ENCODE measurements around the gene RMDN3.
A peak's percentile ranks its signal among the peaks of the same experiment; 100 is the strongest.

Gene RMDN3

GRCh38 chr15:40706121-40706520 lies 48.9 kb downstream of the RMDN3 start:
- no peaks in the 10 kb centered on the region for H3K27me3 Mint-ChIP-seq

GRCh38 chr15:40702077-40702476 lies 53.0 kb downstream of the RMDN3 start:
- peaks cover 9% of the 10 kb centered on the region for H3K4me1 Mint-ChIP-seq (ENCODE audit: low read depth)
- H3K27ac Mint-ChIP-seq = no peak overlapping the region
- H3K36me3 Mint-ChIP-seq (ENCODE audit: low read depth) = peaks cover 95% of the 10 kb centered on the region
- H3K4me3 Mint-ChIP-seq = no peak overlapping the region
- DNase-seq = no peak
- H3K27me3 Mint-ChIP-seq = no peaks in the 10 kb centered on the region
- no peaks in the 10 kb centered on the region for H3K9me3 Mint-ChIP-seq

More at GRCh38 chr15:40706121-40706520, 48.9 kb downstream of the RMDN3 start:
- Mint-ChIP-seq H3K4me3 (no peak overlapping the region), H3K36me3 (ENCODE audit: low read depth) (peaks cover 94% of the 10 kb centered on the region), H3K9me3 (no peaks in the 10 kb centered on the region), H3K27ac (no peak overlapping the region), H3K4me1 (ENCODE audit: low read depth) (no peaks in the 10 kb centered on the region)
- no peak for DNase-seq

GRCh38 chr15:40697916-40698315 lies 57.1 kb downstream of the RMDN3 start:
- Mint-ChIP-seq H3K9me3 (no peaks in the 10 kb centered on the region), H3K27me3 (no peaks in the 10 kb centered on the region), H3K27ac (no peak overlapping the region), H3K36me3 (ENCODE audit: low read depth) (peaks cover 86% of the 10 kb centered on the region), H3K4me1 (ENCODE audit: low read depth) (peaks cover 27% of the 10 kb centered on the region), H3K4me3 (peak overlapping the region; percentile 13)
- no peak for DNase-seq

- H3K4me1 Mint-ChIP-seq (ENCODE audit: low read depth) = peaks cover 31% of the 10 kb centered on the region
- no peak for DNase-seq
- H3K27me3 Mint-ChIP-seq = no peaks in the 10 kb centered on the region
- H3K36me3 Mint-ChIP-seq (ENCODE audit: low read depth) = peaks cover 76% of the 10 kb centered on the region
- peak overlapping the region; percentile 37 for H3K27ac Mint-ChIP-seq
- H3K9me3 Mint-ChIP-seq = no peaks in the 10 kb centered on the region
- peak overlapping the region; percentile 98 for H3K4me3 Mint-ChIP-seq
These were observed 58.8 kb downstream of the RMDN3 start for GRCh38 chr15:40696228-40696627.

- H3K27ac Mint-ChIP-seq = peak overlapping the region; percentile 100
- no peak for DNase-seq
- H3K4me1 Mint-ChIP-seq (ENCODE audit: low read depth) = peaks cover 31% of the 10 kb centered on the region
- H3K4me3 Mint-ChIP-seq = peak overlapping the region; percentile 98
- no peaks in the 10 kb centered on the region for H3K27me3 Mint-ChIP-seq
- H3K36me3 Mint-ChIP-seq (ENCODE audit: low read depth) = peaks cover 71% of the 10 kb centered on the region
- no peaks in the 10 kb centered on the region for H3K9me3 Mint-ChIP-seq
These were observed 59.6 kb downstream of the RMDN3 start for GRCh38 chr15:40695469-40695890.

- Mint-ChIP-seq H3K27me3 (no peaks in the 10 kb centered on the region), H3K9me3 (no peaks in the 10 kb centered on the region), H3K4me3 (peak within 1 kb of the TSS; percentile 98), H3K36me3 (ENCODE audit: low read depth) (peaks cover 65% of the 10 kb centered on the region), H3K27ac (peak within 1 kb of the TSS; percentile 100), H3K4me1 (ENCODE audit: low read depth) (peaks cover 31% of the 10 kb centered on the region)
- DNase-seq = peak; percentile 95
These were observed 60.2 kb downstream of the RMDN3 start, which contains the start of gene RAD51 for GRCh38 chr15:40694688-40695468. Gene RAD51 (plus strand): TSS chr15:40695174. CDS start chr15:40698759, 3,585 bp downstream.

- Mint-ChIP-seq H3K27ac (peak overlapping the region; percentile 100), H3K4me3 (peak overlapping the region; percentile 98), H3K27me3 (no peaks in the 10 kb centered on the region), H3K4me1 (ENCODE audit: low read depth) (peaks cover 27% of the 10 kb centered on the region), H3K36me3 (ENCODE audit: low read depth) (peaks cover 57% of the 10 kb centered on the region), H3K9me3 (no peaks in the 10 kb centered on the region)
- DNase-seq = peak; percentile 37
These were observed 61.0 kb downstream of the RMDN3 start for GRCh38 chr15:40693904-40694687.

- Mint-ChIP-seq H3K27ac (peak overlapping the region; percentile 9), H3K27me3 (no peaks in the 10 kb centered on the region), H3K36me3 (ENCODE audit: low read depth) (peaks cover 36% of the 10 kb centered on the region), H3K4me1 (ENCODE audit: low read depth) (peaks cover 20% of the 10 kb centered on the region), H3K9me3 (no peaks in the 10 kb centered on the region), H3K4me3 (no peak overlapping the region)
- no peak for DNase-seq
These were observed 63.3 kb downstream of the RMDN3 start for GRCh38 chr15:40691737-40692136.

- H3K27me3 Mint-ChIP-seq = no peaks in the 10 kb centered on the region
- peaks cover 10% of the 10 kb centered on the region for H3K4me1 Mint-ChIP-seq (ENCODE audit: low read depth)
- no peak overlapping the region for H3K4me3 Mint-ChIP-seq
- no peaks in the 10 kb centered on the region for H3K9me3 Mint-ChIP-seq
- peaks cover 12% of the 10 kb centered on the region for H3K36me3 Mint-ChIP-seq (ENCODE audit: low read depth)
- no peak overlapping the region for H3K27ac Mint-ChIP-seq
- no peak for DNase-seq
These were observed 65.9 kb downstream of the RMDN3 start for GRCh38 chr15:40688932-40689799.
